Measurements from ENCODE around the gene GAS2L1.

The GAS2L1 gene

DNA sequence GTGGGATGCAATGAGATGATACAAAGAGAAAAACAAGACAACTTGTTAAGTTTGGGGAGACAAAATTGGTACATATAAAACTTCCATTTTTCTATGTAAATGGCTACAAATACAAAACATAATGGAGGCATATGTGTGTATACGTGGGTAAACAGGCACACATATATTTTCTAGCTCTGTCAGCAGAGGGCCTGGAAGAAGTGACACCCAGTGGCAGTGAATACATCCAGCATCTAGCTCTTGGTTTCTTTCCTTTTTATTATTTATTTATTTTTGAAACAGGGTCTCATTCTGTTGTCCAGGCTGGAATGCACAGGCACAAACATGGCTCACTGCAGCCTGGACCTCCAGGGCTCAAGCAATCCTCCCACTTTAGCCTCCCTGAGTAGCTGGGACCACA lies 14.1 kb downstream of the GAS2L1 start:
- DNase-seq (ENCODE audit: low read depth in 1 of 2, low spot score in 1 of 2), result no peak
- no peak overlapping the region for H3K4me3 ChIP-seq (replicated peaks; ENCODE audit: insufficient read depth, low read length)
- no peak overlapping the region for H3K27ac ChIP-seq (replicated peaks)
- TF ChIP-seq SPI1 (IDR thresholded peaks at IDR 0.05; ENCODE audit: borderline replicate concordance, low read depth) (no peak), GABPA (IDR thresholded peaks at IDR 0.05; ENCODE audit: low read depth) (no peak), POLR2AphosphoS5 (IDR thresholded peaks at IDR 0.05; ENCODE audit: low read depth) (no peak)
- TF ChIP-seq, protein P1, sequence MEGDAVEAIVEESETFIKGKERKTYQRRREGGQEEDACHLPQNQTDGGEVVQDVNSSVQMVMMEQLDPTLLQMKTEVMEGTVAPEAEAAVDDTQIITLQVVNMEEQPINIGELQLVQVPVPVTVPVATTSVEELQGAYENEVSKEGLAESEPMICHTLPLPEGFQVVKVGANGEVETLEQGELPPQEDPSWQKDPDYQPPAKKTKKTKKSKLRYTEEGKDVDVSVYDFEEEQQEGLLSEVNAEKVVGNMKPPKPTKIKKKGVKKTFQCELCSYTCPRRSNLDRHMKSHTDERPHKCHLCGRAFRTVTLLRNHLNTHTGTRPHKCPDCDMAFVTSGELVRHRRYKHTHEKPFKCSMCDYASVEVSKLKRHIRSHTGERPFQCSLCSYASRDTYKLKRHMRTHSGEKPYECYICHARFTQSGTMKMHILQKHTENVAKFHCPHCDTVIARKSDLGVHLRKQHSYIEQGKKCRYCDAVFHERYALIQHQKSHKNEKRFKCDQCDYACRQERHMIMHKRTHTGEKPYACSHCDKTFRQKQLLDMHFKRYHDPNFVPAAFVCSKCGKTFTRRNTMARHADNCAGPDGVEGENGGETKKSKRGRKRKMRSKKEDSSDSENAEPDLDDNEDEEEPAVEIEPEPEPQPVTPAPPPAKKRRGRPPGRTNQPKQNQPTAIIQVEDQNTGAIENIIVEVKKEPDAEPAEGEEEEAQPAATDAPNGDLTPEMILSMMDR (IDR thresholded peaks at IDR 0.05; ENCODE audit: insufficient read depth, low read length), result no peak
- TF ChIP-seq, protein P2, sequence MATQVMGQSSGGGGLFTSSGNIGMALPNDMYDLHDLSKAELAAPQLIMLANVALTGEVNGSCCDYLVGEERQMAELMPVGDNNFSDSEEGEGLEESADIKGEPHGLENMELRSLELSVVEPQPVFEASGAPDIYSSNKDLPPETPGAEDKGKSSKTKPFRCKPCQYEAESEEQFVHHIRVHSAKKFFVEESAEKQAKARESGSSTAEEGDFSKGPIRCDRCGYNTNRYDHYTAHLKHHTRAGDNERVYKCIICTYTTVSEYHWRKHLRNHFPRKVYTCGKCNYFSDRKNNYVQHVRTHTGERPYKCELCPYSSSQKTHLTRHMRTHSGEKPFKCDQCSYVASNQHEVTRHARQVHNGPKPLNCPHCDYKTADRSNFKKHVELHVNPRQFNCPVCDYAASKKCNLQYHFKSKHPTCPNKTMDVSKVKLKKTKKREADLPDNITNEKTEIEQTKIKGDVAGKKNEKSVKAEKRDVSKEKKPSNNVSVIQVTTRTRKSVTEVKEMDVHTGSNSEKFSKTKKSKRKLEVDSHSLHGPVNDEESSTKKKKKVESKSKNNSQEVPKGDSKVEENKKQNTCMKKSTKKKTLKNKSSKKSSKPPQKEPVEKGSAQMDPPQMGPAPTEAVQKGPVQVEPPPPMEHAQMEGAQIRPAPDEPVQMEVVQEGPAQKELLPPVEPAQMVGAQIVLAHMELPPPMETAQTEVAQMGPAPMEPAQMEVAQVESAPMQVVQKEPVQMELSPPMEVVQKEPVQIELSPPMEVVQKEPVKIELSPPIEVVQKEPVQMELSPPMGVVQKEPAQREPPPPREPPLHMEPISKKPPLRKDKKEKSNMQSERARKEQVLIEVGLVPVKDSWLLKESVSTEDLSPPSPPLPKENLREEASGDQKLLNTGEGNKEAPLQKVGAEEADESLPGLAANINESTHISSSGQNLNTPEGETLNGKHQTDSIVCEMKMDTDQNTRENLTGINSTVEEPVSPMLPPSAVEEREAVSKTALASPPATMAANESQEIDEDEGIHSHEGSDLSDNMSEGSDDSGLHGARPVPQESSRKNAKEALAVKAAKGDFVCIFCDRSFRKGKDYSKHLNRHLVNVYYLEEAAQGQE (IDR thresholded peaks at IDR 0.05; ENCODE audit: insufficient replicate concordance, low read depth), result no peak
- H3K27me3 ChIP-seq (ENCODE audit: insufficient read depth, poor library complexity, severe bottlenecking), result peaks cover 10% of the 10 kb centered on the region

DNA sequence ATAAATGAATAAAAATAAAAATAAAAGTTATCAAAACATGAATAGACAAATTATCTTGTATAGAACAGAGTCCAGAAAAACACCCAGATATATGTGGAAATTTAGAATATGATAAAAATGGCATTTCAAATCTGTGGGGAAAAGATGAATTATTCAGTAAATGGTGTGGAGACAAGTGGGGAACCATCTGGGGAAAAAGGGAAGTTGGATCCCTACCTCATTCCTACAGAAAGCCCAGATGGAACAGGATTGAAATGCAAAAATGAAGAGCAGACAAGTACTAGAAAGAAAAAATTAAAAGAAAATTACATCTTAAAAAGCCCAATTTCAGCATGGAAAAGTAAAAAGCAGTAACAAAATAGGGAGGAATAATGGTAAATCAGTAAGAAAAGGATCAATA lies 17.2 kb downstream of the GAS2L1 start:
- H3K27me3 ChIP-seq (ENCODE audit: insufficient read depth, poor library complexity, severe bottlenecking), result no peaks in the 10 kb centered on the region
- TF ChIP-seq GABPA (IDR thresholded peaks at IDR 0.05; ENCODE audit: low read depth) (no peak), SPI1 (IDR thresholded peaks at IDR 0.05; ENCODE audit: borderline replicate concordance, low read depth) (no peak), POLR2AphosphoS5 (IDR thresholded peaks at IDR 0.05; ENCODE audit: low read depth) (no peak)
- TF ChIP-seq, protein P1 (IDR thresholded peaks at IDR 0.05; ENCODE audit: insufficient read depth, low read length), result no peak
- TF ChIP-seq, protein P2 (IDR thresholded peaks at IDR 0.05; ENCODE audit: insufficient replicate concordance, low read depth), result no peak
- no peak overlapping the region for H3K27ac ChIP-seq (replicated peaks)
- H3K4me3 ChIP-seq (replicated peaks; ENCODE audit: insufficient read depth, low read length), result no peak overlapping the region
- DNase-seq (ENCODE audit: low read depth in 1 of 2, low spot score in 1 of 2), result no peak

DNA sequence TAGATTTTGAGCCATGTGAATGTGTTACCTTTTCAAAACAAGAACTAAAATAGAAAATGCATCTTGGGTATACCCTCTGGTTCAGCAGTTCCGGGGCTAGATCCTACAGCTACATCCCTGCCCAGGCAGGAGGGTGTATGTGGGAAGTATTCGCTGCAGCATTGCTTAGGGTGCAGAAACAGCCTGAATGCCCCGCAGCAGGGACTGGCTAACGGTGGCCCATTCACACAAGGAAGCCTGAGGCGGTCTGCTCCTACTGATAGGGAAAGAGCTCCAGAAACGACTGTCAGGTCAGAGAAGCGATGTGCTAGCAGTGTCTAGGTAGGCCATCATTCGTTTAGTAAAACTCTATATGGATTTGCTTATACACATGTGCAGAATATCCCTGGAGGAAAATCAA lies 18.9 kb downstream of the GAS2L1 start:
- TF ChIP-seq SPI1 (IDR thresholded peaks at IDR 0.05; ENCODE audit: borderline replicate concordance, low read depth) (no peak), GABPA (IDR thresholded peaks at IDR 0.05; ENCODE audit: low read depth) (no peak), POLR2AphosphoS5 (IDR thresholded peaks at IDR 0.05; ENCODE audit: low read depth) (no peak)
- TF ChIP-seq, protein P1 (IDR thresholded peaks at IDR 0.05; ENCODE audit: insufficient read depth, low read length), result no peak
- TF ChIP-seq, protein P2 (IDR thresholded peaks at IDR 0.05; ENCODE audit: insufficient replicate concordance, low read depth), result no peak
- DNase-seq (ENCODE audit: low read depth in 1 of 2, low spot score in 1 of 2), result no peak
- H3K27ac ChIP-seq (replicated peaks), result no peak overlapping the region
- H3K4me3 ChIP-seq (replicated peaks; ENCODE audit: insufficient read depth, low read length), result no peak overlapping the region
- H3K27me3 ChIP-seq (ENCODE audit: insufficient read depth, poor library complexity, severe bottlenecking), result no peaks in the 10 kb centered on the region

Data from HL-60 (cell line).